Measurements from ENCODE around the gene OR2A14. TPM values are rescaled to one million over a fixed set of nuclear protein-coding genes. Genes with fewer than 3 reads are reported as not detected.

The OR2A14 gene
- polyA plus RNA-seq, 3 donors: not detected

DNA sequence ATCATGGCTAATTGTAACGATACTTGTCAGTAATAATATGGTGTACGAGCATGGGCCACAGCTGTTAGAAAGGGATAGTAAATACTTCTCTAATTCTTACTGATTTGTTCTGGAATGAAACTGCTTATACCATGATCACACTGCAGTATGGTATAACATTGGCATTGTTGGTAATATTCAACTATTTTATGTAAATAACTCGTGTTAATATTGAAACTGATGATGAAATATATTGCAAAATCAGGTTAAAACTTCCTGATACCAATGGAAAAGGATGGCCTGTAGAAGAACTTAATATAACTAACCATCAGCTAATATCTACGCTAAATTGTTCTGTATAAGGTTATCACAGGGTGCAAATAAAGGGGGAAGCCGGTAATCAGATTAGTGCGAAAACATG lies 10.3 kb downstream of the OR2A14 start:
- intact Hi-C loops (cut with micrococcal nuclease): no loop called here
- H3K9me3 Mint-ChIP-seq: no peaks in the 10 kb centered on the region
- no peaks in the 10 kb centered on the region for H3K79me2 ChIP-seq (ENCODE audit: insufficient read depth, low read length)
- H3K4me2 ChIP-seq (replicated peaks; ENCODE audit: extremely low read depth, low read length, poor library complexity, severe bottlenecking): no peak overlapping the region
- peaks cover 0 to 1% (median 0%) of the 10 kb centered on the region in 3 donors for H3K27me3 Mint-ChIP-seq (ENCODE audit: low read depth in 3 of 3)
- no peaks in the 10 kb centered on the region for H3K9me3 ChIP-seq (replicated peaks in 1 of 2; ENCODE audit: control insufficient read depth in 1 of 2, insufficient read depth in 1 of 2, low read length in 2 of 2)
- H3K27ac Mint-ChIP-seq: no peak overlapping the region
- no peaks in the 10 kb centered on the region for H3K36me3 ChIP-seq (replicated peaks in 1 of 2; ENCODE audit: control insufficient read depth in 1 of 2, insufficient read depth in 2 of 2, low read length in 2 of 2)
- H3K27me3 ChIP-seq (ENCODE audit: control insufficient read depth in 2 of 2, insufficient read depth in 2 of 2, low read length in 2 of 2): no peaks in the 10 kb centered on the region
- no peak overlapping the region for H3K4me3 Mint-ChIP-seq
- no peak overlapping the region for H3K27ac ChIP-seq (ENCODE audit: low read depth in 1 of 2, low read length in 2 of 2)
- DNase-seq: no peak
- no CpG with 5 or more reads among the region's 6 CpGs for WGBS (ENCODE audit: insufficient coverage)
- H3K9ac ChIP-seq (ENCODE audit: insufficient read depth, low read length, poor library complexity, severe bottlenecking): no peak overlapping the region
- H3K4me3 ChIP-seq (replicated peaks in 1 of 3; ENCODE audit: low read depth in 2 of 3, low read length in 3 of 3): no peak overlapping the region
- H4K20me1 ChIP-seq (ENCODE audit: insufficient read depth, low read length): no peaks in the 10 kb centered on the region
- TF ChIP-seq, protein P1, sequence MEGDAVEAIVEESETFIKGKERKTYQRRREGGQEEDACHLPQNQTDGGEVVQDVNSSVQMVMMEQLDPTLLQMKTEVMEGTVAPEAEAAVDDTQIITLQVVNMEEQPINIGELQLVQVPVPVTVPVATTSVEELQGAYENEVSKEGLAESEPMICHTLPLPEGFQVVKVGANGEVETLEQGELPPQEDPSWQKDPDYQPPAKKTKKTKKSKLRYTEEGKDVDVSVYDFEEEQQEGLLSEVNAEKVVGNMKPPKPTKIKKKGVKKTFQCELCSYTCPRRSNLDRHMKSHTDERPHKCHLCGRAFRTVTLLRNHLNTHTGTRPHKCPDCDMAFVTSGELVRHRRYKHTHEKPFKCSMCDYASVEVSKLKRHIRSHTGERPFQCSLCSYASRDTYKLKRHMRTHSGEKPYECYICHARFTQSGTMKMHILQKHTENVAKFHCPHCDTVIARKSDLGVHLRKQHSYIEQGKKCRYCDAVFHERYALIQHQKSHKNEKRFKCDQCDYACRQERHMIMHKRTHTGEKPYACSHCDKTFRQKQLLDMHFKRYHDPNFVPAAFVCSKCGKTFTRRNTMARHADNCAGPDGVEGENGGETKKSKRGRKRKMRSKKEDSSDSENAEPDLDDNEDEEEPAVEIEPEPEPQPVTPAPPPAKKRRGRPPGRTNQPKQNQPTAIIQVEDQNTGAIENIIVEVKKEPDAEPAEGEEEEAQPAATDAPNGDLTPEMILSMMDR (IDR thresholded peaks at IDR 0.05): no peak
- H3K4me1 ChIP-seq (ENCODE audit: control insufficient read depth in 1 of 2, insufficient read depth in 2 of 2, low read length in 2 of 2): no peaks in the 10 kb centered on the region
- H3K36me3 Mint-ChIP-seq: no peaks in the 10 kb centered on the region
- H2AFZ ChIP-seq (ENCODE audit: insufficient read depth, low read depth, low read length, poor library complexity, severe bottlenecking): no peak overlapping the region
- no peaks in the 10 kb centered on the region for H3K4me1 Mint-ChIP-seq

DNA sequence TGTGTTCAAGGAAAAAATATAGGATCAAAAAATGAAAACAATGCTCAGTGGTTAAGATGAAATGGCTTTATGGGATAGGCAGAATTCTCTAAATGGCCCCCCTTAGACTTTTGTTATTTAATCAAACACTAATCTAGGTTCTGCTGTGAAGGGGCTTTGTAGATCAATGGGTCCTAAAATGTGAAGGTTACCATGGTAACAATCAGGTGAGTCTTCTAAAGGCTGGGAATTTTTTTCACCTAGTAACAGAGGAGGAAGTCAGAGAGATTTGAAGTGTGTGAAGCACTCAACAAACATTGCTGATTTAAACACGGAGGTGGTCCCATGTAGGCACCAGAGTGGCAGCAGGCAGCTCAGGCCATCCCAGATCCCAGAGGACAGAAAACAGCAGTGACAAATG lies 11.1 kb downstream of the OR2A14 start:
- no peaks in the 10 kb centered on the region for H4K20me1 ChIP-seq (ENCODE audit: insufficient read depth, low read length)
- WGBS (ENCODE audit: insufficient coverage): no CpG with 5 or more reads among the region's 1 CpG
- H3K9ac ChIP-seq (ENCODE audit: insufficient read depth, low read length, poor library complexity, severe bottlenecking): no peak overlapping the region
- intact Hi-C loops (cut with micrococcal nuclease): no loop called here
- H3K9me3 ChIP-seq (replicated peaks in 1 of 2; ENCODE audit: control insufficient read depth in 1 of 2, insufficient read depth in 1 of 2, low read length in 2 of 2): no peaks in the 10 kb centered on the region
- no peak for DNase-seq
- no peaks in the 10 kb centered on the region for H3K4me1 Mint-ChIP-seq
- no peaks in the 10 kb centered on the region for H3K4me1 ChIP-seq (ENCODE audit: control insufficient read depth in 1 of 2, insufficient read depth in 2 of 2, low read length in 2 of 2)
- H3K27me3 Mint-ChIP-seq (ENCODE audit: low read depth in 3 of 3): peaks cover 0 to 1% (median 0%) of the 10 kb centered on the region in 3 donors
- no peak overlapping the region for H3K4me3 Mint-ChIP-seq
- H3K36me3 Mint-ChIP-seq: no peaks in the 10 kb centered on the region
- no peaks in the 10 kb centered on the region for H3K79me2 ChIP-seq (ENCODE audit: insufficient read depth, low read length)
- no peak overlapping the region for H3K4me3 ChIP-seq (replicated peaks in 1 of 3; ENCODE audit: low read depth in 2 of 3, low read length in 3 of 3)
- TF ChIP-seq, protein P1 (IDR thresholded peaks at IDR 0.05): no peak
- no peaks in the 10 kb centered on the region for H3K36me3 ChIP-seq (replicated peaks in 1 of 2; ENCODE audit: control insufficient read depth in 1 of 2, insufficient read depth in 2 of 2, low read length in 2 of 2)
- H3K27me3 ChIP-seq (ENCODE audit: control insufficient read depth in 2 of 2, insufficient read depth in 2 of 2, low read length in 2 of 2): no peaks in the 10 kb centered on the region
- no peak overlapping the region for H3K27ac Mint-ChIP-seq
- H3K27ac ChIP-seq (ENCODE audit: low read depth in 1 of 2, low read length in 2 of 2): no peak overlapping the region
- no peak overlapping the region for H2AFZ ChIP-seq (ENCODE audit: insufficient read depth, low read depth, low read length, poor library complexity, severe bottlenecking)
- no peaks in the 10 kb centered on the region for H3K9me3 Mint-ChIP-seq
- no peak overlapping the region for H3K4me2 ChIP-seq (replicated peaks; ENCODE audit: extremely low read depth, low read length, poor library complexity, severe bottlenecking)

All from CD14-positive monocyte (primary cell).